ENCODE results near the gene OSBPL9.
"Not testable (repeated sequence)": the region's sequence is repeated elsewhere in the genome, so short reads cannot be mapped to it uniquely, and the experiment has no call there.

OSBPL9 gene

DNA sequence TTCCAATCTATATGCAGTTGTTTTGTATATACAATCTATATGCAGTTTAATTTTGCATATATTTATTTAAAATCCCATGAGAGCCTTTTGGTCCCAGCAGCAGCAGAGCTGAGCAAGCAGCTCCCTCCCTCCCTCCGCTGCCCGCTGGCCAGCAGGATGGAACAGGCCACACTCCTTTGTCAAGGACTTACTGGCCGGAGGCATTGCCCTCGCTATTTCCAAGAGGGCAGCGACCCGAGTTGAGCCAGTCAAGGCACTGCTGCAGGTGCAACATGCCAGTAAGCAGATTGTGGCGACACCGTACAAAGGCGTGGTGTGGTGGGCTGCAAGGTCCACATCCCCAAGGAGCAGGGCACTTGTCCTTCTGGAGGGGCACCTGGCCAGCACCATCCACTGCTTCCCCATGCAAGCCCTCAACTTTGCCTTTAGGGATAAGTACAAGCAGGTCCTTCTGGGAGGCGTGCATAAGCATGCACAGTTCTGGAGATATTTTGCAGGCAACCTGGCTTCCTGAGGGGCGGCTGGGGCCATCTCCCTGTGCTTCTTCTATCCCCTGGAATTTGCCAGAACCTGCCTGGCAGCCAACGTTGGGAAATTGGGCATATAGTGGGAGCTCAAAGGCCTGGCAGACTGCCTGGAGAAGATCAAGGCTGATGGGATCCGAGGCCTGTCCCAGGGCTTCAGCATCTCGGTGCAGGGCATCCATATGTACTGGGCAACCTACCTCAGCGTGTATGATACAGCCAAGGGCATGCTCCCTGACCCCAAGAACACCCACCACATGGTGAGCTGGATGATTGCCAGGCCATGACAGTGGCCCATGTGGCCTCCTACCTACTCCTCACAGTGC, 92.2 kb downstream of the OSBPL9 start:
- no peak for DNase-seq (ENCODE audit: low read depth in 2 of 2)

DNA sequence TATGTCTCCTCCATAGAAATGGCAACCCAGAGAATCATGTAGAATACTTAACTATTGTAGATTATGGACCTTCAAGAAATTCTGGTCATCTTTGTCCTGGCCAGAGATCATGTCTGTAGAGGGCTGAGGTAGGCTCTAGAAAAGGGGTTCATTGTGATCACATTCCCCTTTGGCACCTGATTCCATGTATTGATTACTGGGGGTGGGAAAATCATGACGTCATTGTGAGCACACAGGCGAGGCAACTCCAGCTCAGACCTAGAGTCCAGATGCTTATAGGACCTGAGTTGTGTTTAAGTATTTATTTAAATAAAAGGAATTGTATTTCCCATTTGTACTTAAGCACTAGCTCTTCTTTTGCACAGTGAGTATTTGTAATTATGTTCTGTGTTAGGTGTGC, 93.1 kb downstream of the OSBPL9 start:
- DNase-seq (ENCODE audit: low read depth in 2 of 2), result no peak

DNA sequence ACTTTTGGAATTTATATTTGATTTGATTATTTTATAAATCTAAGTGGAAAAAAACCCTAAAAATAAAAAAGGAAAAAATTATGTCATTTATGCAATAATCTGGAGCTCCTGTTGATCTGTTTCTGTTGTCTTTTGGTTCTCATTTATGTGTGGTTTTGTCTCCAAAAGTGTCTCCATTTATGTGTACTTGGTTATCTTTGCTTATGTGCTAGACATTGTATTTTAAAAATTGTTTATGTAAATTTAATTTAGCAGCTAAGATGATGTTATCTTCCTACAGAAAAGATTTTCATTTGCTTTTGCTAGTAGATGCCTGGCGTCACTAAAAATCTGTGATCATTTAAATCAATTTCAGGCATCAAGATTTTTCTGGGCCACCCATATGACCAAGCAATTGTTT, 95.7 kb downstream of the OSBPL9 start:
- no peak for DNase-seq (ENCODE audit: low read depth in 2 of 2)

DNA sequence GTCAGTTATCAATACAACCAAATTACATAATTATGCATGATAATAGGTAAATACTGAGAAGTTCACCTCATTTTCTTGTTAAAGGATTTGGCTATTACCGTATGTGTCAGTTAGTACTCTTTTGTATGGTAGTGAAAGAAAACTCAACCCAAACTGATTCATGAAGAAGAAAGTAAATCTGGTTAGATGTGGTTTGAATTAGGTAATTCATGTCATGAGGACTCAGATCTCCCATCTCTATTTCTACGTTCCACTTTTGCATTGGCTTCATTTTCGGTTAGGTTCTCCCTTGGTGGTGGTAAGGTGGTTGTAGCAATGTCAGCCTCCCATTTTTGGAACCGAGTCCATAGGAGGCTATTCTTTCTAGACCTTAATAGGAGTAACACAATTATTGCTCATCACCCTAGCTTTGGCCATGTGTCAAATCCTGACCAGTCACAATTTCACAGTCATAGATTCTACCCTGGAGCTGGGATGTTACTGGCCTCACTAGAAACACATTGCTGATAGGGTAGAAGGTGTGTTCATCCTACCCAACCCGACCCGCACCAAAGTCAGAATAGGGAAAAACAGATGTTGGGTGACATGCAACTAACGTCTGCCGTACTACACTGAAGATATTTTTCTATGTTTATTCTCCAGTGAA, 97.6 kb downstream of the OSBPL9 start:
- no peak for DNase-seq (ENCODE audit: low read depth in 2 of 2)

DNA sequence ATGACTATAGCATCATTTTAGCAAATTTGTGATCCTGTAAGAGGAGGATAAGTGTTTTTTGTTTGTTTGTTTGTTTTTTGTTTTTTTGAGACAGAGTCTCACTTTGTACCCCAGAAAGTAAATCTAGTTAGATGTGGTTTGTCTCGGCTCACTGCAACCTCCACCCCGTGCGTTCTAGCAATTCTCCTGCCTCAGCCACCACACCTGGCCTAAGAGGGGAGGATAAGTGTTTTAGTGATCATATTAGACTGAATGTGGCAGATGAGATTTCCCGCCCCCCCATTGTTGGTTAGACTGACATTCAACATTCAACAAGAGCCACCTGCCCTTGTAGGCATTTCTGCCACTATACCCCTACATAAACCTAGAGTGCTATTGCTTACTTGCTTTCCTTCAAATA, 98.5 kb downstream of the OSBPL9 start:
- no peak for DNase-seq (ENCODE audit: low read depth in 2 of 2)

DNA sequence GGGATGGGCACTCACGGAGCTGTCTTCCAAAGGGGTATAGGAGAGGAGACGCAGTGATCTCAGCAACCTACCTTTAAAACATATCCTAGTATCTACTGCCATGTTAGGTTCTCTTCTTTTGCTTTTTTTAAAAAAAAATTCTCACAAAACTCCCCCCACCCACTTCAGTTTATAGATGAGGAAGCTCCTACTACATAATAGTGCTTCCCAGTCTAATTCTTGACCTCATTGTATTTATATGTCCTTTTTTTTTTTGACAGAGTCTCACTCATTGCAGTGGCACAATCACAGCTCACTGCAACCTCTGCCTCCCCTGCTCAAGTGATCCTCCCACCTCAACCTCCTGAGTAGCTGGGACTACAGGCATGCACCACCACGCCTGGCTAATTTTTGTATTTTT, 99.9 kb downstream of the OSBPL9 start:
- DNase-seq (ENCODE audit: low read depth in 2 of 2), result no peak

DNA sequence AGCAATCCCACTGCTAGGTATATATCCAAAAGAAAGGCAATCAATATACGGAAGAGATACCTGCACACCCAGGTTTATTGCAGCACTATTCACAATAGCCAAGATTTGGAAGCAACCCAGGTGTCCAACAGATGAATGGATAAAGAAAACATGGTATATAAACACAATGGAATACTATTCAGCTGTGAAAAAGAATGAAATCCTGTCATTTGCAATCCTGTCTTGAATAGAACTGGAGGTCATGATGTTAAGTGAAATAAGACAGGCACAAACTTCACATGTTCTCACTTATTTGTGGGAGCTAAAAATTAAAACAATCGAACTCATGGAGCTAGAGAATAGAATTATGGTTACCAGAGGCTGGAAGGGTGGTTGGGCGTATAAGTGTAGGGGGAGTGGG, 101.0 kb downstream of the OSBPL9 start:
- DNase-seq (ENCODE audit: low read depth in 2 of 2), result no peak

DNA sequence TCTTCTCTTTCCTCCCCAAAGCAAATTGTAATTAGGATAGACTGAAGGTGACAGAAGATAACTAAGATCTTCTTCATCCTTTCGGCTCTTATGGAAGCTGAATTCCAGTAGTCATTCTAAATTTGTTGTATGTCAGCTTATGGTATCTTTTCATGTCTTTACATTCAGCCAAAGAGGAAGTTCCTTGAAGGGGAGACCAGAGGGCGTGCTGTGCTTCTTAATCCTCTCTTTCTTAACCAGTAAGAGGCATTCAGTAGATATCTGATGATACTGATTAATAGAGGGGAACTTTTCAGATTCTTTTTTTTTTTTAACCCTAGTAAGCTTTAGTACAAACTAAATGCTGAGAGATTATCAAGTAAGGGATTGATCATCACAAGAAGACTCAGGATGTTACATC, 102.3 kb downstream of the OSBPL9 start:
- no peak for DNase-seq (ENCODE audit: low read depth in 2 of 2)

DNA sequence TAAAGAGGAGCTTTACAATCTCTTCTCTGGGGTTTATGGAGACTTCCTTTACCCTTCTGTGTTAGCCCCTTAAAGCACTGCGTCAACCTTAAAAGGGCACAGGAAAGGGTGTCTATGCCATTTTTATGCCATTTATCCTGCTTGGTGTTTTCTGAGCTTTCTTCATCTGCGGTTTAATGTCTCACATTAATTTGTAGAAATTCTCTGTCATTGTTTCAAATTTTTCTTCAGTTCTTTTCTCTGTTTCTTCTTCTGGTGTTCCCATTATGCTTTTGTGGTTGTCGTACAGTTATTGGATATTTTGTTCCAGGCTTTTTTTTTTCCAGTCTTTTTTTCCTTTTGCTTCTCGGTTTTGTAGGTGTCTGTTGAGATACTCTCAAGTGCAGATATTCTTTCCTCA, 107.9 kb downstream of the OSBPL9 start:
- DNase-seq (ENCODE audit: low read depth in 2 of 2), result no peak

DNA sequence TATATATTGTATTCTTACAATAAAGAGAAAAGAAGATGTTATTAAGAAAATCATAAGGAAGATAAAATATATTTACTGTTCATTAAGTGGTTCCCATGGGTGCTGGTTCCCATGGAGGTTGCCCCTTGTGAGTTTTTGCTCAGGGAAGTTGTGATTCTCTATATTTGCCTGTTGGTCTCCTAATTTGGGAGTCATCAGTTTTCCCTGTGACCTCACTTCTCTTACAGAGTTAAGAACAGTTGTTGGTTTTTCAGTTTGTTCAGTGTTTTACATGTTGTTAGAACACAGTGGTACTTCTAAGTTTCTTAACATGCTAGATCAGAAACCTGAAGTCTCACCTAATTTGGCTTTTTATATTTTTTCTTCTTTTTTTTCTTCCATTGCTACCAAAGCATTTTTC, 109.2 kb downstream of the OSBPL9 start:
- no peak for DNase-seq (ENCODE audit: low read depth in 2 of 2)

DNA sequence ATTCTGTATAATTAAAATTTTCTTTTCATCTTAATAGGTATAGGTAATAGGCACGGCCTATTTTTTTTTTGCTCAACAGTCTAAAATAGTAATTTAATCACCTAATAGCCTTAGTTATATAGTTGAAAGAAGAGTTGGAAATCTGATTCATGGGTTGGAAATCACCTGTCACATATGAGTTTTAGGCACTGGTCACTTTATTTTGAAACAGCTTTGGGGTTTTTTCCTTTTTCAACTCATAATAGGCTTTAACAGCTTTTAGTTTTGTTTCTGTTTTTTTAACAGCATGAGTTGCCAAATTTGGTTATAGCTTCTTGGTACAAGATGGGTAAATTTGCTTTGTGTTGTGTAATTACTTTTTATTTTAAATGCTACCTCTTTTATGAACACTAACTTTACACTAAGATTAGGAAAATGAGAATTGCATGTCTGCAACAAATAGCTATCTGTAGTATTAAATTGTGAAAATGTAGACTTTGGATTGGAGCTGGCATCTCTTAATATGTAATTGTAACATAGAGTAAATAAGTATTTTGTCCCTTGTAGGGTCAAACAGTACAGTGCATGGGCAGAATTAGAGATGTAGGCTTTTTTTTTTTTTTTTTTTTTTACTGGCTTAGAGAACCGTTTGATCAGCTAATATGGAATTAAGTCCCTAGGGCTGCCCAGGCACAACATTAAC, 109.8 kb downstream of the OSBPL9 start:
- DNase-seq (ENCODE audit: low read depth in 2 of 2), result no peak

DNA sequence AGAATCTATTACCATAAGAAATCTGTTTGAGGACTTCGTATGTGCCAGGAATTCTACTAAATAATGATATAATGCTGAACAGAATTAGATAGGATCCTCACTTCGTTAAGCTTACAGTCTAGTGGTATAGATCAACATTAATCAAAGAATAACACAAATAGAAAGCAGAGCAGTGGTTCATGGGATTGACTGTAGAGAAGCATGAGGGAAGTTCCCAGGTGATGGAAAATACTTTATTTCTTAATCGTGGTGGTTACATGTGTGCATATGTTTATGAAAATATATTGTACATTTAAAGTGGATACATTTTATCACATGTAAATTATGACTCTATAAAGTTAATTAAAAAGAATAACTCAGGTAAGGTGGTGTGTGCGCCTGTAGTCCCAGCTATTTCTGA, 110.5 kb downstream of the OSBPL9 start:
- DNase-seq (ENCODE audit: low read depth in 2 of 2), result no peak

DNA sequence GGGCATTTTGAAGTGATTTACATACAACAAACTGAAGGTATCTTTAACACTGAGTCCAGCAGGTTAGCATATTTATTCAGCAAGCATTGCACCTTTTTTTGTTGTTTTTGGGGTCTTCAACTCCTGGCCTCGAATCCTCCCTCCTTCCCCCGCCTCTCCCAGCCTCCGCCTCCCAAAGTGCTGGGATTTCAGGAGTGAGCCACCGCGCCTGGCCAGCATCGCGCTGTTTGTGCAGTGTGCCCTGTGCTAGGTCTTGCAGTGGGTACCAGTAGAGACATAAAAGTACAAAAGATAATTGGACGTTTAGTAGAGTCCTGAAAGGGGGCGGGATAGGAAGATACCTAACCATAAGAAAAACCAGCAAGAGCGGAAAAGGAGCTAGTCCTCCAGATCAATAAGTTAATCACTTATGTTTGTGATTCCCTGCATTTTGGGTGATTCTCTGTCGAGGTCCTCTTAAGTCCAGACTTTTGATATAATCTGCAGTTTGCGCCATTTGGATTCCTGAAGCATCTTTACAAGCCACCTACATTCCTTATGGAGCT, 111.8 kb downstream of the OSBPL9 start:
- no peak for DNase-seq (ENCODE audit: low read depth in 2 of 2)

DNA sequence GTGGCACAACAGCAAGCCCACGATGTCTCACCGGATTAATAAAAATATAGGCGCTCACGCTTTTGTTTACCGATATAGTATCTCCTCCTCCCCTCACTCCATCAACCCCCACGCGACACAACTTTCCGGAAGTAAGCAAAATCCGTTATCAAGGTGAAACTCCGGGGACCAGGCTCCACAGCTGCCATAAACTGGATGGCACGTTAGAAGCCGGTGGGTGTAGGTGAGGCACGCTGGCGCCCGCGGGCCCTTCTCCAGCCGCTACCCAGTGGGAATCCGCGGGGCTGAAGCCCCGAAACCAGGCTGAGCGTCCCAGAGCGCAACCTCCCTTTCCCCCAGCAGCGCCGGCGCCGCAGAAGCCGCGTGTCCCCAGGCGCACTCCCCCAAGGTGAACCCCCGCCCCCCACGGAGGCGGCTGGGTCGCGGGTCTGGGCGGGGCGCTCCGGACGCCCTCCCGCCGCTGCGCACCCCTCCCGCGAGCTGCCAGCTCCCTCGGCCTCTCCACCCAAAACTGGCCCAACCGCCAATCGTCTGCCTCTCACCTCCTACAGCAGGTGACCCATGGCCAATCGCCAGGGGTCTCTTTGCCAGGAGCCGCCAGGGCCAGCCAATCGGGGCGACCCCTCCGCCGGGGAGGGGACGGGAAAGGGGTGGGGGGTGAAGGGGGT, 112.4 kb downstream of the OSBPL9 start:
- DNase-seq (ENCODE audit: low read depth in 2 of 2), result peak; percentile 83 to 84

DNA sequence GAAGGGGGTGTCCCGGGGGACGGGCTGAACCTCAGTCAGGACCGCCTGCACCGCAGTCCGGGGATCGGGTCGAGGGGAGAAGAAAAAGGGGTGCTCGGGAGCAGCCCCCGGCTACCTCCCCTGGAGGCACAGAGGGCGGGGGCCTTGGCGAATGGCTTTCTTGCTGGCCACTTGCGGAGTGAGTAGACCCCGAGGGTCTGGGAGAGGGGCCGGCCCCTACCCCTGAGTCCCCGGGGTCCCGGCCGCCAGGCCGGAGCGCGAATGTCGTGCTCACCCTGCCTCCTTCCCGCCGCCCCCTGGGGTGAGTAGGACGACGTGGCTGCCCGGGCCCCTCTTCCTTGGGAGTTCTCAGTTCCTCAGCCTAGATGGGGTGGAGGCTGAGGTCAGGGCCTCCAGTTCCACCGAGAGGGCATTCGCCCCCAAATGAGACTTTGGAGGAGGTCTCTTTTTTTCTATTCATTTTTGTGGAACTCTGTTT, 113.0 kb downstream of the OSBPL9 start:
- no peak for DNase-seq (ENCODE audit: low read depth in 2 of 2)

DNA sequence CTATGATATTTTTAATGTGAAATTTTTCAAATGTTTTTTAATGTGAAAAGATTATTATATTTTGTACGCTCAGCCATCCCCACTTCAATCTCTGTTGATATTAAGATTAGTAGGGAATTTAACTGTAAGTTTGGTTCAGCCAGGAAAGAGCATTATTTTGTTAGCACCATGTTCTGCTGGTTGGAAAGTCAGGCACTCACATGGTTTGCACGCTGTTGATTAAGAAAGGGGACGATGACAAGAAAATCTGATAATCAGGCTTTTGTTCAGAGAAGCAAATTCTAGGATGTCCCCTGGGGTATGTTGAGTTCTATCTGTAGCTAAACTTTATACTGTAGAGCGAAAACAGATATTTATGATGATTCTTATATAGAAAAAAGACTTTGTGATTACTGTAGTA, 115.1 kb downstream of the OSBPL9 start:
- no peak for DNase-seq (ENCODE audit: low read depth in 2 of 2)

DNA sequence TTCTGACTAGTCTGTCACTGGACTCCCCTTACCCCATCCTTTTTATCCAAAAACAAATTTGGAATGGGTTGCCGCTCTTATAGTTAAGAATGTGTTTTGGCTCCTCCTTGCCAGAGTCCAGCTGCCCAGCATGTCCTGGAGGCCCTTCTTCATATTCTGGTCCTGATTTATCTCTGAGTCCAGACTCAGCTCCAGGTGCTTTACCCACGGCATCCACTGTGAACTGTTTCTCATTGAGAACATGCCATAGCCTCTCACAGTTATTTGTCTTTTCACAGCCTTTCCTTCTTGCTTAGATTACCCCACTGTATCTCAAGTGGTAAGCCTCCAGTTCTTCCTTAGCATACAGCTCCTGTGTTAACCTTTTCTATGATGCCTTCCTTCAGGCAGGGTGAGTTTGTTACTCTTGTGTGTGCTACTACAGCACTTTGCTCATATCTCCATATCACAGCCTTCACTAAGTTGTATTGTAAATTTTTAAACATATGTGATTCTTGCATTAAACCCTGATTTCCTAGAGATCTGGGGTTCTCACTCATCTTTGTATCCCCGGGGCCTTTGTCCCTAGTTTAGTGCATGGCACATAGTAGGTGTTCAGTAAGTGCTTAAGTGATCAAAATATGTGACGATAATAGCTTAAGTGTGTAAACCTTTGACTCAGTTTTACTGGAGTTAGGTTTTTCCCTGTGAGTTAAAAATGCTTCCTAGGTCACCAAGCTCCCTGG, 116.0 kb downstream of the OSBPL9 start:
- no peak for DNase-seq (ENCODE audit: low read depth in 2 of 2)

DNA sequence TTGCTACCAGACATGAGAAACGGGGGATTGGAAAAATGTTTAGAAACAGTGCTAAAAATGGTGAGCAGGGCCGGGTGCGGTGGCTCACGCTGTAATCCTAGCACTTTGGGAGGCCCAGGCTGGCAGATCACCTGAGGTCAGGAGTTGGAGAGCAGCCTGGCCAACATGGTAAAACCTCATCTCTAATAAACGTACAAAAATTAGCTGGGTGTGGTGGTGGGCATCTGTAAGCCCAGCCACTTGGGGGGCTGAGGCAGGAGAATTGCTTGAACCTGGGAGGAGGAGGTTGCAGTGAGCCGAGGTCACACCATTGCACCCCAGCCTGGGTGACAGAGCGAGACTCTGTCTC, 116.5 kb downstream of the OSBPL9 start:
- DNase-seq (ENCODE audit: low read depth in 2 of 2), result not testable (repeated sequence)

DNA sequence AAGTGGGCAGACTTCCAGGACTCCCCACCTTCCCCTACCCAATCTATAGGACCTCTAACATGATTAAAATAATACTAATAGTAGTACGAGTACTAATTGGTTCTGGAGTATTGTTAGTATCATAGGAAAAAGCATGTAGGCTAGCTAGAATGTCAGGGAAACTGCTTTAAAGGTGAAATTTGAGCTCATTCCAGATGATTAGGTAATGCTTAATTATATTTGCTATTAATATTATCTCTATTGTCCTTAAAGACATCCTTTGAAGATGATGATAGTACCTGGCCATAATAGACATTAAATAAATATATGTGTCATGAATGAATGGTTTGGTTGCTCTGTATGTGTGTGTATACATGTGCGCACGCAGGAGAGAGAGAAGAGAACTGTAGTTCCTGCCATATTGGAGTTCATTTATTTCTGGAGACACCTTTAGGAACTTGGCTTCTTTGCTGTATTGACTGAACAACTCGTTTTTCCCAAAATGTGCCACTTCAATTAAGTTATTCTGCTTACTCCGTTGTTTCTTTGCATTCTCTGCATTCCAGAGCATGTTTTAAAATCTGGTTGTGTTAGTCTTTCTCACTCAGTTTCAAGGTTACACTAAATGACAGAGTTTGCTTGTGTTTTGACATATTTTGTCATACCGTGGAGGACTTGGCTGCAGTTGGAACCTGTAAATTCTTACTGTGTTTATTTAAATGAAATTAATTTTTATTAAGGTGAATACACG, 117.1 kb downstream of the OSBPL9 start:
- DNase-seq (ENCODE audit: low read depth in 2 of 2), result no peak

DNA sequence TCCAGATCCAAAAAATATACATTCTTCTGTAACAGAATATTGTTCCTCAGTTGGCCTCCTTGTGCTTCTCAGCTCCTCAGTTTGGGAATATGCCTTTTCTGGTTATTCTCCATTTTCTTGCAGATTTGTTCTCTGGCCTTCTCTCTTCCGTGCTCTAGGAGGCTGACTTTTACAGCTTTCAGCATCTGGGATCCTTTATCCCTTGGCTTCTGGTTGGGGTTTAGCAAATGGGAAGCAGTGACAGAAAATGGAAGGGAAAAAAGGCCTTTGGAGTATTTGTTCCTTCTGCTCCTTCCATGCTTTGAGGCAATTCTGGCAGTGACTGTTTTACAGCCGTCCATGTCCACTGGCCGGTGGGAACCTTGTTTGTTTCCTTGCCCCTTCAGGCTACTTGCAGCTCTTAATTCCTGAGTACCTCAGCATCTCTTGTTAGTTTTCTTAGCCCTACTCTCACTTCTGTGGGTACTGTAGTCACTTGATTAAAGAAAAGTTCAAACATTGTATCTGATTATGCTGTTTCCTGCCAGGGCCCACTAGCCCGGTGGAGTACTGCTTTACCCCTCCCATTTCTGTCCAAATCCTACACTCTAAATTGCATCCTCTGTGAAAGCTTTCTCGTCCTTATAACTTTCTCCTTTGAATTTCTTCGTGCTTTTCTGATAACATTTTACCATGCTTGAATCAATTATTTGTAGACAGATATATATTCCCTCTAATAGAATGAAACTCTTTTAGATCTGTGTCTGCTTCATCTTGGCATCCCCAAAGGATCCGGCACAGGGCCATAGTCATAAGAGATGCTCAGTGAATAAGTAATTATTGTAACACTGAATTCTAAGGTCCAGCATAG, 118.2 kb downstream of the OSBPL9 start:
- DNase-seq (ENCODE audit: low read depth in 2 of 2), result no peak
